PC-3 (cell line): ENCODE data around the gene TRAF3.

Source experiments
- CTCF ChIP-seq: fragments of 300-600 bp; sonication (generic); conservative IDR thresholded peaks from 2 replicates; pipeline ENCODE4 v1.5.1; 2017; ENCODE audit warnings: antibody characterized with exemption, low read depth, mild to moderate bottlenecking, low read length
- EZH2 ChIP-seq: fragments of 300-600 bp; sonication (generic); IDR thresholded peaks from one replicate; pipeline ENCODE4 v1.6.1; 2017; ENCODE audit warnings: antibody characterized with exemption, mild to moderate bottlenecking, low read length; ENCODE audit not compliant: unreplicated experiment
- EZH2phosphoT487 ChIP-seq: fragments of 300-600 bp; sonication (generic); IDR thresholded peaks from 2 replicates; pipeline ENCODE4 v1.6.1; 2018; ENCODE audit warnings: mild to moderate bottlenecking, antibody characterized with exemption, low read length, borderline replicate concordance

- TF ChIP-seq EZH2, result no peak
- no peak for TF ChIP-seq CTCF
- no peak for TF ChIP-seq EZH2phosphoT487
Observed at GRCh38 chr14:102739190-102739469, 38.1 kb upstream of the TRAF3 start.
